CD4-positive, CD25-positive, alpha-beta regulatory T cell (primary cell): Measurements from ENCODE around the gene NEUROG3. TPM values are rescaled to one million over a fixed set of nuclear protein-coding genes. Genes with fewer than 3 reads are reported as not detected.

Experiments
- ATAC-seq, 2 donors: fragments of 150-1000 bp; cut with Tn5 transposase; one replicate each; pipeline ENCODE4 v1.10.0; 2021; ENCODE audit warnings: low read depth in 2 of 2, moderate number of reproducible peaks in 2 of 2, moderate library complexity in 1 of 2
- DNase-seq, 3 donors: peaks; one replicate each; pipeline versions ENCODE4 v3.0.0 to v3.0.0-alpha.2; 2012 to 2022; ENCODE audit warnings: mixed read lengths in 1 of 3
- H3K27ac ChIP-seq: one replicate; pipeline ENCODE4 v1.7.0; 2013; ENCODE audit warnings: mild to moderate bottlenecking, low read length; ENCODE audit not compliant: insufficient read depth, poor library complexity, severe bottlenecking
- H3K27me3 ChIP-seq: one replicate; pipeline ENCODE4 v1.7.0; 2013; ENCODE audit warnings: low read length; ENCODE audit not compliant: control insufficient read depth, insufficient read depth
- H3K36me3 ChIP-seq: one replicate; pipeline ENCODE4 v1.7.0; 2013; ENCODE audit warnings: mild to moderate bottlenecking, low read length, moderate library complexity; ENCODE audit not compliant: control insufficient read depth, insufficient read depth
- H3K4me1 ChIP-seq: 2 replicates; pipeline ENCODE4 v1.7.0; 2013; ENCODE audit warnings: mild to moderate bottlenecking, low read length; ENCODE audit not compliant: insufficient read depth, control insufficient read depth, poor library complexity, severe bottlenecking
- H3K4me3 ChIP-seq: one replicate; pipeline ENCODE4 v1.7.0; 2013; ENCODE audit warnings: low read depth, mild to moderate bottlenecking, low read length, moderate library complexity
- H3K9me3 ChIP-seq, 2 experiments: 1 replicate in 1 of 2; 2 replicates in 1 of 2; pipeline ENCODE4 v1.7.0; 2013; ENCODE audit warnings: low read length in 2 of 2, mild to moderate bottlenecking in 1 of 2, moderate library complexity in 1 of 2; ENCODE audit not compliant: control insufficient read depth in 2 of 2
- H3K27ac Mint-ChIP-seq, 3 donors: one replicate each; pipeline ENCODE4 v1.8.0; 2020 to 2022; ENCODE audit warnings: mild to moderate bottlenecking in 3 of 3, mixed read lengths in 3 of 3, moderate library complexity in 2 of 3
- H3K27me3 Mint-ChIP-seq: one replicate; pipeline ENCODE4 v1.8.0; 2022; ENCODE audit warnings: mild to moderate bottlenecking, mixed read lengths
- H3K36me3 Mint-ChIP-seq: one replicate; pipeline ENCODE4 v1.8.0; 2020; ENCODE audit warnings: mixed read lengths
- H3K4me1 Mint-ChIP-seq, 4 donors: one replicate each; pipeline ENCODE4 v1.8.0; 2020 to 2022; ENCODE audit warnings: mixed read lengths in 4 of 4, mild to moderate bottlenecking in 1 of 4
- H3K4me3 Mint-ChIP-seq, 4 donors: one replicate each; pipeline ENCODE4 v1.8.0; 2020 to 2022; ENCODE audit warnings: mild to moderate bottlenecking in 4 of 4, mixed read lengths in 4 of 4, moderate library complexity in 3 of 4
- H3K9me3 Mint-ChIP-seq, 7 donors: one replicate each; pipeline ENCODE4 v1.8.0; 2020 to 2022; ENCODE audit warnings: mixed read lengths in 7 of 7, mild to moderate bottlenecking in 3 of 7, moderate library complexity in 2 of 7
- polyA plus RNA-seq, 4 donors: library from polyadenylated mRNA; unstranded; fragments of 300-500 nt; fragmentation: Illumina TruSeq; gene quantifications; one replicate each; pipeline ENCODE4 v1.2.3, GENCODE V29; 2021
- total RNA-seq: library from RNA; stranded (reverse); gene quantifications from one replicate; pipeline ENCODE4 v1.2.3, GENCODE V29; 2022

Gene NEUROG3
- total and polyA plus RNA-seq, 5 donors from 2014 or later = not detected

DNA sequence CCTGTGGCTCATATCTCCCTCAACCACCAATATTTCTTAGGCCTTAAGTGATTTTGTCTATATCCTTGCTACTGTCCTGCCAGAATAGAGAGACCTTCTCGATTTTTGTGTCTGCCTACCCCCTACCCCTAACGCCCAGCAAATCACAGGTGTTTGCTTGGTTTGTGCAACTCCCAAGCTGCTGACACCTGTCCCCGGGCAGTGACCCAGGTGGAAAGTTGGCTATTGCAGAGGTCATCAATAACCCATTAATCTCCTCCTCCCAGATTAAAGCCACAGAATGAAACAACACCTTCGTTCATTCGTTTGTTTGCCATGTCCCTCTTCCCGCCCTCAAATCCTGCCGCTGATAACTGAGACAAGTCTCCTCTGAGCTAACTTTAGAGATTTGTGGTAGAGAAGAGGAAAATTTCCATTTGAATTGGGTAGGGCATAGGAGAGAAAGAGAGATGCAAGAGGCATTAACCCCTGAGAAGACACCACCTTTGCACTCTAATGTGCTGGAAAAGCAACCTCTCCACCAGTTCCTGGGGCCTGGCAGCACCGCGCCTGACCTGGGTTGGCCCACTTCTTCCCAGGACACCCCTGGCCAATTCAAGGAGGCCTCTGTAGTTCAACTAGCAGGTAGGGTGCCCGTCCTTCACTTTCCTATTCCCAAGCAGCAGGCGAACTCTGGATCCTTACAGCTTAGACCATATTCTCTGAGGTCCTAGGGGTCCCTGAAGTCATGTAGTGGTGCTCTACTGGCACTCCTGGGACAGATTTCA is 3.0 kb downstream of the NEUROG3 start:
- Histone ChIP-seq H3K4me1 (peaks cover 22% of the 10 kb centered on the region), H3K27ac (no peak overlapping the region), H3K9me3 (no peaks in the 10 kb centered on the region), H3K27me3 (peaks cover 47% of the 10 kb centered on the region), H3K36me3 (no peaks in the 10 kb centered on the region), H3K4me3 (no peak overlapping the region)
- no peak overlapping the region for H3K27ac Mint-ChIP-seq
- H3K4me3 Mint-ChIP-seq = no peak overlapping the region
- DNase-seq (no peak), ATAC-seq (no peak)
- peaks cover 0 to 4% (median 0%) of the 10 kb centered on the region in 7 donors for H3K9me3 Mint-ChIP-seq
- H3K36me3 Mint-ChIP-seq = no peaks in the 10 kb centered on the region
- peaks cover 0 to 28% (median 8%) of the 10 kb centered on the region in 4 donors for H3K4me1 Mint-ChIP-seq
- H3K27me3 Mint-ChIP-seq = peaks cover 85% of the 10 kb centered on the region

DNA sequence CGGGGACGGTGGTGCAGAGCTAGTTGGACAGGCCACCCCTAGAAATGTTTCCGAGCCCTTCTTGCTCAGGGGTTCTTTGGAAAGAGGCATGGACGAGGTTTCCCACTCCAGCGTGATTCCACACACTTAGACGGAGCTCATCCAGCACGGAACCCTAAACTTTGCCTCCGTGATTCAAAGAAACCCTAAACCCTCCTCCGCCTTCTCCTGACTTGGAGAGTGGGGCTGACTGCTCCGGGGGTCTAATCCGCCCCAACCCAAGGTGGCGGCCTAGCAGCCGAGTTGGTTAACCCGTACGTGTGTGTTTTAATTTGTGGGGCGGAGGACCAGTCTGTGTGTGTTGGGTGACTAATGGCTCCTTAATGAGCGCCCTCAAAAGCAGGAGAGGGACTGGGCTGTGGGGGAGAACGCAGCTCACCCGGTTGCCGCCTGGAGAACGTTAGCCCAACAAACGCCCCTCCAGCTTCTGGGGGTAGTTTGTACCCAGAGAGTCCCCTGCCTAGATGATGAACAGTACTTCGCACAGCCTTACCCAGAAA is 3.8 kb downstream of the NEUROG3 start:
- Histone ChIP-seq H3K27ac (no peak overlapping the region), H3K4me1 (peaks cover 18% of the 10 kb centered on the region), H3K27me3 (peaks cover 43% of the 10 kb centered on the region), H3K9me3 (no peaks in the 10 kb centered on the region), H3K36me3 (no peaks in the 10 kb centered on the region), H3K4me3 (no peak overlapping the region)
- ATAC-seq (no peak), DNase-seq (no peak)
- H3K9me3 Mint-ChIP-seq = peaks cover 0 to 4% (median 0%) of the 10 kb centered on the region in 7 donors
- peaks cover 78% of the 10 kb centered on the region for H3K27me3 Mint-ChIP-seq
- peaks cover 0 to 24% (median 4%) of the 10 kb centered on the region in 4 donors for H3K4me1 Mint-ChIP-seq
- H3K4me3 Mint-ChIP-seq = no peak overlapping the region
- no peaks in the 10 kb centered on the region for H3K36me3 Mint-ChIP-seq
- H3K27ac Mint-ChIP-seq = no peak overlapping the region

DNA sequence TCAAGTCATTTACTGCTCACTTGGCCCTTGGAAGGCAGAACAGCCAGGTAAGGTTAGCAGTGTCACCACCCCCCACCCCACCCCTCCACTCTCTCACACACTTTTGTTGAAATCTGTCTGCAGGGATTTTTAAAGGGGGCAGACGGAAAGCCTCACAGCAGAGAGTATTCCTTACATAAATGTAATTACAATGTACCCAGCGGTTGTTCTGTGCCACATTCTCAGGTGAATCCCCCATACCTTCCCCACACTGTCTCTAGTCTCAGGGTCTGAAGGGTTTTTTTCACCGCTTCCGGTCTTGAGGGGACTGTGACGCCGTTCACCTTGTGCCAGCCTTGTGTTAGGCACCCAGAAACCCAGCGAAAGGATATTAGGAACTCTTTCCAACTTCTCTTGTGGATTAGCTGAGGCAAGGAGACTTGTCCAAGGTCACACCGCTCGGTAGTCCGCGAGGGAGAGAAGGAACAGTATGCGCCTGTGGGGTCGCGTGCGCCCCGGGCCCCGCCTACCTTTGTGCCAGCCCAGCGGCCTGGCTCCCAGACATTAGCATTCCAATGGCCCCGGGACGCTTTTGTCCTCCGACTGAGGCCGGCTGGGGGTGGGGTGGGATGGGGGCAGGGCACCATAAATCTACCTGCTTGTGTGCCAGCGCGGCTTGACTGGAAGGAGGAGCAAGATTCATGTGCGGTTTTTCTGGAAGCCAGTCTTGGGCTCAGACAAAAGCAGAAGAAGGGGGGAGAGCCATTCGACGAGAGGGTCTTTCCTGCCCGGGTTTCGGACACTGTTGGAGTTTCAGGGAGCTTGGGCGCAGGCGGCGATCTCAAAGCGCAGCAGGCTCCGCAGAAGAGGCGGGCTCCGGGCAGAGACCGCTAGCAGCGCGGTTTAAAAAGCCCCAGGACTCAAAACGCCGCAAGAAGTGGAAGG is 4.5 kb downstream of the NEUROG3 start:
- H3K4me1 Mint-ChIP-seq = peaks cover 0 to 16% (median 3%) of the 10 kb centered on the region in 4 donors
- H3K27me3 ChIP-seq = peaks cover 41% of the 10 kb centered on the region
- DNase-seq (no peak), ATAC-seq (no peak)
- H3K27me3 Mint-ChIP-seq = peaks cover 77% of the 10 kb centered on the region
- no peaks in the 10 kb centered on the region for H3K36me3 ChIP-seq
- H3K4me1 ChIP-seq = peaks cover 16% of the 10 kb centered on the region
- no peak overlapping the region for H3K27ac ChIP-seq
- no peak overlapping the region for H3K27ac Mint-ChIP-seq
- H3K9me3 ChIP-seq = no peaks in the 10 kb centered on the region
- H3K9me3 Mint-ChIP-seq = peaks cover 0 to 4% (median 0%) of the 10 kb centered on the region in 7 donors
- H3K36me3 Mint-ChIP-seq = no peaks in the 10 kb centered on the region
- peak overlapping the region in 1 of 4 donors; percentile 21 for H3K4me3 Mint-ChIP-seq
- no peak overlapping the region for H3K4me3 ChIP-seq

DNA sequence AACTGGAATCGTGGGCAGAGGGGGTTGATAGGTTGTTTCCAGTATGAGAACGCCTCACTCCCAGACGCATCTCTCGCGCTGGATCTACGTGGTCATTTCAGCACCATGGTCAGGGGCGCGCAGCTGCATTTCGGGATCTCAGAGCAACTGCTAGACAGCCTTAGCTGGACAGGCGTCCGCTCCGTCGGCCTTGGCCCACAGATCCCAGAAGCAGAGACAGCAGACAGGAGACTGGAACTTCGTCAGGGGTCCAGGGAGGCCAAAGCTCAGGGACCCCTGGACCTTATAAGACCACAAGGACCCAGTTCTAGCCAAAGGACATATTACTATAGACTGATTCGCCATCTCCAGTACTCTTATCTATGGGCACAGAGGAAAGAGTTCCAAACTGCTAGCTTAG is 5.3 kb downstream of the NEUROG3 start:
- peak overlapping the region in 1 of 3 donors; percentile 66 for H3K27ac Mint-ChIP-seq
- no peak overlapping the region for H3K4me3 Mint-ChIP-seq
- no peaks in the 10 kb centered on the region for H3K36me3 Mint-ChIP-seq
- H3K4me1 ChIP-seq = peaks cover 7% of the 10 kb centered on the region
- peaks cover 0 to 4% (median 0%) of the 10 kb centered on the region in 7 donors for H3K9me3 Mint-ChIP-seq
- H3K4me1 Mint-ChIP-seq = peaks cover 0 to 11% (median 2%) of the 10 kb centered on the region in 4 donors
- H3K27me3 Mint-ChIP-seq = peaks cover 73% of the 10 kb centered on the region
- H3K4me3 ChIP-seq = no peak overlapping the region
- H3K9me3 ChIP-seq = no peaks in the 10 kb centered on the region
- peaks cover 38% of the 10 kb centered on the region for H3K27me3 ChIP-seq
- no peak overlapping the region for H3K27ac ChIP-seq
- ATAC-seq = no peak
- H3K36me3 ChIP-seq = no peaks in the 10 kb centered on the region
- DNase-seq = peak in 1 of 3 donors; percentile 26

DNA sequence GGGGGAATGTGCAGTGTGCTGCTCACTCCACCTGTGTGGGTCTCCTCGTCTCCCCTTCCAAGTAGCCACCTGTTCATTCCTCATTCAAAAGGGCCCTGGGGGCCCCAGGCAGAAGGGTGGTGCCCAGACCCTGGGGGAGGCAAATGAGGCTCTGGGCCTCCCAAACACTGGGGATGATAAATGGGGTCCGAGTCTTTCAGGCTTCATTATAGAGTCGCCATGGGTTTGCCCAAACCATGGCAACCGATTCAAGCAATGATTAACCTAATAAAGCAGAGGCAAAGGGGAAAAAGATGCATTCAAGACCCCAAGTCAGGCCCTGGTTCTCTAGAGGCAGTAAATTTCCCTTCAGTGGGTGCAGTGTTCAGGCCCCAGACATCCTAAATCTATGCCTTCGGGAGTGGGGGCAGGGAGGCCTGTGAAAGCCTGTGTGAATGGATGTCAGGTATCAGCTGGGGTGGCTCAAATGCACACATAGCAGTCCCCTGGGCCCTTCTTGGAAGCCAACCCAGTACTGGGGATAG is 10.4 kb downstream of the NEUROG3 start:
- H3K27me3 ChIP-seq = peaks cover 12% of the 10 kb centered on the region
- DNase-seq (no peak), ATAC-seq (no peak)
- peaks cover 42% of the 10 kb centered on the region for H3K27me3 Mint-ChIP-seq
- peaks cover 0 to 4% (median 0%) of the 10 kb centered on the region in 7 donors for H3K9me3 Mint-ChIP-seq
- peaks cover 0 to 17% (median 10%) of the 10 kb centered on the region in 4 donors for H3K4me1 Mint-ChIP-seq
- H3K27ac ChIP-seq = no peak overlapping the region
- no peaks in the 10 kb centered on the region for H3K9me3 ChIP-seq
- no peak overlapping the region for H3K27ac Mint-ChIP-seq
- H3K36me3 ChIP-seq = no peaks in the 10 kb centered on the region
- no peak overlapping the region for H3K4me3 ChIP-seq
- H3K36me3 Mint-ChIP-seq = no peaks in the 10 kb centered on the region
- H3K4me3 Mint-ChIP-seq = no peak overlapping the region
- H3K4me1 ChIP-seq = peaks cover 15% of the 10 kb centered on the region

DNA sequence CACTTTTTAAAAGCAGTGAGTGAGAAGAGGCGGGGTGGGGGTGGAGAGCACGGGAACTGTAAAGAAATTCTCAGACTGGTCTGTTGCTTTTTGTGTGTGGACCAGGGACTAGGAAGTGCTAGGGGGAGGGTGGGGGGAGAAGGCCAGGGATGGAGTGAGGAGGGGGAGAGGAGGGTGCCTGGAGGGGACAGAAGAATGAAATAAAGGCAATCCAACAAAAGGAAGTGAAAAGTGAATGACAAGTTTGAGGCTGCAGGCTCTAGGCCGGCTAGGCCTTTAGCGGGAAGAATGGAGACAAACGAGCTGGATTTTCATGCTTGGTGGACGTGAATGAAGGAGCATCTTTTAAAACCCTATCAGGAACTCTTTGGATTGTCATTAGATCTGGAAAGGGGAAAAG is 13.7 kb downstream of the NEUROG3 start:
- H3K9me3 Mint-ChIP-seq = no peaks in the 10 kb centered on the region
- peaks cover 22% of the 10 kb centered on the region for H3K27me3 Mint-ChIP-seq
- H3K36me3 ChIP-seq = no peaks in the 10 kb centered on the region
- no peak for DNase-seq
- H3K9me3 ChIP-seq = no peaks in the 10 kb centered on the region
- H3K4me1 Mint-ChIP-seq = peaks cover 6 to 20% (median 10%) of the 10 kb centered on the region in 4 donors
- H3K36me3 Mint-ChIP-seq = no peaks in the 10 kb centered on the region
- no peak overlapping the region for H3K4me3 ChIP-seq
- no peaks in the 10 kb centered on the region for H3K27me3 ChIP-seq
- H3K4me3 Mint-ChIP-seq = peak overlapping the region in 1 of 4 donors; percentile 56
- H3K27ac ChIP-seq = no peak overlapping the region
- H3K27ac Mint-ChIP-seq = peak overlapping the region in 1 of 3 donors; percentile 59
- ATAC-seq = no peak
- peaks cover 15% of the 10 kb centered on the region for H3K4me1 ChIP-seq

DNA sequence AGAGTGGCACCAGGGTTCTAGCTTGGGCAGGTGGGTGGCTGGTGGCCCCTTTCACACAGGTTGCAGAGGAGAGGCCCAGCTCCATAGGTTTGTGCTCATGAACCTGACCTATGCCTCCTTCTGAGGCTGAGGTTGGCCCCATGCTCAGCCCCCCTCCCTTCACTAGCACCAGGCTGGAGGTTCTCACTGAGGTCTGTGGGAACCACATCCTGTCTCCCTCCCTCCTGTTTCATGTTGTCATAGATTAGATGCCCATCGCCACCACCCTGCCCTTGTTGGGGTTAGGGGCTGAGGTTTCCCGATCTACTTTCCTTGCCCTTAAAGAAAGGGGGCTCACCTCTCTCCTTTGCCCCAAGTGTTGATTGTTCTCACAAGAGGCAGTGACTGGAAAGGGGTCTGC is 14.7 kb downstream of the NEUROG3 start:
- peak overlapping the region in 2 of 3 donors; percentile 55 to 56 for H3K27ac Mint-ChIP-seq
- H3K27ac ChIP-seq = no peak overlapping the region
- H3K4me3 Mint-ChIP-seq = no peak overlapping the region
- H3K9me3 Mint-ChIP-seq = no peaks in the 10 kb centered on the region
- H3K9me3 ChIP-seq = no peaks in the 10 kb centered on the region
- no peaks in the 10 kb centered on the region for H3K36me3 ChIP-seq
- peaks cover 15% of the 10 kb centered on the region for H3K4me1 ChIP-seq
- no peaks in the 10 kb centered on the region for H3K27me3 ChIP-seq
- H3K27me3 Mint-ChIP-seq = peaks cover 14% of the 10 kb centered on the region
- H3K4me3 ChIP-seq = no peak overlapping the region
- ATAC-seq (peak; percentile 76 to 81), DNase-seq (peak in 2 of 3 donors; percentile 18 to 55)
- no peaks in the 10 kb centered on the region for H3K36me3 Mint-ChIP-seq
- H3K4me1 Mint-ChIP-seq = peaks cover 6 to 20% (median 10%) of the 10 kb centered on the region in 4 donors
